Epithelial cell of esophagus (primary cell): ENCODE measurements around the gene CLRN2.
A peak's percentile ranks its signal among the peaks of the same experiment; 100 is the strongest.

Source experiments
- DNase-seq: peaks from one replicate; pipeline ENCODE4 v3.0.0; 2010; ENCODE audit warnings: low read depth
- H3K4me3 ChIP-seq: 2 replicates; pipeline ENCODE4 v1.5.1; 2011; ENCODE audit warnings: mild to moderate bottlenecking, low read length, control low read depth
- TF ChIP-seq, protein P1 (sequence below): IDR thresholded peaks from 2 replicates; pipeline ENCODE4 v1.5.1; 2011; ENCODE audit warnings: low read depth, mild to moderate bottlenecking, low read length, control low read depth, inconsistent platforms; ENCODE audit not compliant: insufficient read depth; ENCODE audit errors: missing control alignments

The CLRN2 gene

DNA sequence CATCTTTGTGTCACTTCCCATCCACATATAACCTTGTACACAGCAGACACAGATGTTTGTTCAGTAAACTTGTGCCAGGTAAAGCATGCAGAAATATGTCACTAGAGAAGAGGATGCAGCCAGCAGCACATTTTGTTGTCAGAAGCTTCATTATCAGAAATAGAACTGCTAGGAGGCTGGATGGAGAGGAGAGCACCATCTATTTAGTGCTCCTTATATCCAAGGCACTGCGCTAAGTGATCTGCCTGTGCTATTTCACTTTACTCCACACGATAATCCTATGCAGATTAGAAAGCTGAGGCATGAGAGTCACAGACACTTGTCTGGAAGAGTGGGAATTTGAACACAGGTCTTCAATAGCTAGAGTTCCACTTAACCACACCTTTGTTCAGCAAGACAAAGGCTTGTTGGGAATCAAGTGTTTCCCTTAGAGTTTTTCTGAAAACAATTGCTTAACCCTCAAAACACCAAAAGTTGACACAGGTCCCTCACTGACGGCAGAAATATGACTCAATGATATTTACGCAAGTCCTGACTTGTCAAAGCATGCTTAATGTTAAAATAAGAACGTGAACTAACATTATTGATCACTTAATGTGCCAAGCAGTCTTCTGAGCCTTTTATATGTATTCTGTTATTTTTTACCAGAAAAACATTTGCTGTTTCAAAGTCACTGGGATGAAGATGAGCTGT lies 1.8 kb upstream of the CLRN2 start:
- H3K4me3 ChIP-seq, result no peak overlapping the region

DNA sequence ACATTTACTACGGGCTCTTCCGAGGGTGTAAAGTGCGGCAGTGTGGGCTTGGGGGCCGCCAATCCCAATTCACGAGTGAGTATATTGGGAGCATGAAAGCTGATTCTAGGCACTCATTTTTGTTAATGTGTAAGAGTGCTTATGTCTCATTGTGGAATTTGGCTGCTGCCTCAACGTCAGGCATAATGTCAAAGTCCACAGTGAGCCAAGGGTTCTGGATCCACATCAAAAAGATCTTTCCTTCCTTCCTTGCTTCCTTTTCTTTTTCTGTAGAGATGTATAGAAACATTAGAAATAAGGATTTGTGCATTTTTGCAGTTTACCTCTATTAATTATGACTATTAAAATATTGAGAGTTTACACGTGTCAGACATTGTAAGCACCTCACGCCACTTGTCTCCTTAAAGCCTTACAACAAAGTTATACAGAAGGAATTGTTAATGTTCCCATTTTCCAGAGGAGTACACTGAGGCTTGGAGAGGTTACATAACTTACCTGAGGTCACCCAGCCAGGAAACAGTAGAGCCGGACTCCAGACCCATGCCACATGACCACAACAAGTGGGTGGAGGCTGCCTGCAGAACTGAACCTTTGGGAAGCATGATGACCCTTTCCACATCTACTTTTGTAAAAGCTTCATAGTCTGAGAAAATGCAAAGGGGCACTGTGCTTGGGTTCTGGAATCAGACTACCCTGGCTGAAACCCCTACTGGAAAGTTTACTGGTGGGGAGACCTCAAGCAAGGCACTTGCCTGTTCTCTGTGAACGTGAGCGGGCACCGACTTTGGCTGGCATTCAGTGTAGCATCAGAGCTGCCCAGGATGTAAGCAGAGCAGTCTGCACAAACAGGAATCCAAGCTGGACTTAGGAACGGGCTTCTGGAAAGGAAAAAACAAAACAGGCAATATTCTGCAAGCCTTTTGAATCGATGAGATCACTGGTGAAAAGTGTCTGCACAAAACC lies 761 bp downstream of the CLRN2 start:
- TF ChIP-seq, protein P1, sequence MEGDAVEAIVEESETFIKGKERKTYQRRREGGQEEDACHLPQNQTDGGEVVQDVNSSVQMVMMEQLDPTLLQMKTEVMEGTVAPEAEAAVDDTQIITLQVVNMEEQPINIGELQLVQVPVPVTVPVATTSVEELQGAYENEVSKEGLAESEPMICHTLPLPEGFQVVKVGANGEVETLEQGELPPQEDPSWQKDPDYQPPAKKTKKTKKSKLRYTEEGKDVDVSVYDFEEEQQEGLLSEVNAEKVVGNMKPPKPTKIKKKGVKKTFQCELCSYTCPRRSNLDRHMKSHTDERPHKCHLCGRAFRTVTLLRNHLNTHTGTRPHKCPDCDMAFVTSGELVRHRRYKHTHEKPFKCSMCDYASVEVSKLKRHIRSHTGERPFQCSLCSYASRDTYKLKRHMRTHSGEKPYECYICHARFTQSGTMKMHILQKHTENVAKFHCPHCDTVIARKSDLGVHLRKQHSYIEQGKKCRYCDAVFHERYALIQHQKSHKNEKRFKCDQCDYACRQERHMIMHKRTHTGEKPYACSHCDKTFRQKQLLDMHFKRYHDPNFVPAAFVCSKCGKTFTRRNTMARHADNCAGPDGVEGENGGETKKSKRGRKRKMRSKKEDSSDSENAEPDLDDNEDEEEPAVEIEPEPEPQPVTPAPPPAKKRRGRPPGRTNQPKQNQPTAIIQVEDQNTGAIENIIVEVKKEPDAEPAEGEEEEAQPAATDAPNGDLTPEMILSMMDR, result no peak
- no peak for DNase-seq
- H3K4me3 ChIP-seq, result no peak overlapping the region

More for the DNA sequence above, 1.8 kb upstream of the CLRN2 start:
- DNase-seq, result peak; percentile 86
- TF ChIP-seq, protein P1, result no peak

DNA sequence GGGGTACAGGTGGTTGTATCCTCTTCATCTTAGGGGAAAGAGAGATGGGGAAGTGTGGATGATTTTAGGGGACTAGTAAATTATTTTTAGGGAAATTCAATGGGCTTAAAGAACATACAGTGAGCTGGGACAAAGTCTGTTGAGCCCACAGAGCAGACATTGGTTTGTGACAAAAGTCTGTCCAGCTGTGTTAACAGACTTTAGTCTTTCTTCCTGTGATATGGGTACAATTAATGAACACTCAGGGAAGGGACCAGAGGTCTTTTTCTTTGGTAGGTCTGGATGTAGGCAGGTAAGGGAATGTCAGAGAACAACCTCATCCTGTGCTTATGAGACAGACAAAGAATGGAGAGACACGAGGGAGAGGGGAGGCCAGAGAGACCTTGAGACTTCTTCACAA lies 2.0 kb downstream of the CLRN2 start:
- H3K4me3 ChIP-seq, result no peak overlapping the region
- TF ChIP-seq, protein P1, result no peak
- DNase-seq, result no peak

DNA sequence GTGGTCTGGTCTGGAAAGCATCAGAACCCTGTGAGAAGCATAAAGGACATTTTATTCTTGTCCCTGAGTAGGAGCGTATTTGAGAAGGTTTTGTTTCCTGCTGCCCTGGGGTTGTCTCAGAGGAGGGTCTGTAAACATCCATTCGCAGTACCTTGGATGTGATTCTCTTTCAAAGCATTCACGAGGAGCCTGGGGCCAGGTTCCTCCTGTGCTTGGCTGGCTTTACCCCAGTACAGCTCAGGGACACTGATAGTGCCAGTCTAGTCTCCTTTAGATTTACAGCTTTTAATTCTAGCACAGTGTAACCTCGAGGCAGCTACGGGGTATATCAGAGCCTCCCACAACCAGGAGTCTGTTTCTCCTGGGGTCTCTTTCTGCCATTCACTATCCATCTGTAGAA lies 2.7 kb downstream of the CLRN2 start:
- TF ChIP-seq, protein P1, result no peak
- DNase-seq, result no peak
- no peak overlapping the region for H3K4me3 ChIP-seq

DNA sequence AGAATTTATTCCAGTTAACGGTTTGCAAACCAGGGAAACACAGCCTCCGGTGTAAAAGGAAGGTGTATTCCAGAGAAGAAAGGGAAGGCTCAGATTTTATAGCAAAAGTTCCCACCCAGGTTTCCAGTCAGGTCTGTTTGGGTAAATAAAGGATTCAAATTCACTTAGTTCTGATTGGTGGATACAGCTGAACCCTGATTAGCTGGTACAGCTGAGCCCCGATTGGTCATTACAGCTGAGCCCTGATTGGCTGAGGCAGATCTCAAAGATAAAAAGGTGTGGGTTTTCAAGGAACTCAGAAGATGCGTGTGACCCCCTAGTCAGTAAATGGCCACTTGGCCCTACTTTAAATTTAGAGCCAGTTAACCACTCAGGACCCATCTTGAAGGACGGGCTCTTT lies 6.6 kb downstream of the CLRN2 start:
- no peak for DNase-seq
- TF ChIP-seq, protein P1, result no peak
- H3K4me3 ChIP-seq, result no peak overlapping the region

DNA sequence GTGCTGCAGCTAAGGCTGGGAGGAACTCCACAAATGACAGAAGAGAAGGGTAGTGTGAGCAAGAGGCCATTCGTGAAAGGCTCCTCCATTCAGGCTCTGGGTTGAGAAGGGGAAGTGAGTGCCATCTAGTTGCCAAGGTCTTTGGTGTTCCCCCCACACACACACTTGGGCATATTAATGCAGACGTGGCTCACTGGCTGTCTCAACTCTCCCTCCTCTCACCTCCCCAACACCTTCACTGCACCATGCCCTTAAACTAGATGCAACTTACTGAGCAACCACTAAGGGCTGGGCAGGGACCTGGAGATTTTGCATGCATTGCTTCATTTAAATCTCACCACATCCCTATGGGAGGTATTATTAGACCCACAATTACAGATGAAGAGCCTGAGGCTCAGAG lies 8.7 kb downstream of the CLRN2 start:
- no peak for DNase-seq
- TF ChIP-seq, protein P1, result no peak
- H3K4me3 ChIP-seq, result no peak overlapping the region
